NCI-H2196 treated with DMSO at 0.1 percent for 48 hours (cell line): ENCODE results near the gene ST3GAL2.

Experiments used
- DNase-seq: peaks from one replicate; lab custom pipeline; 2025; ENCODE audit not compliant: unreplicated experiment; lab: John Stamatoyannopoulos, UW

ST3GAL2 gene

GRCh38 chr16:70438969-70439862 lies at the start of gene ST3GAL2:
Gene ST3GAL2, minus strand, starts transcription at chr16:70439100. Its CDS starts 40,570 bp downstream, at chr16:70398530.
- DNase-seq: peak; percentile 56

- no peak for DNase-seq
Observed at GRCh38 chr16:70484867-70485266, 46.0 kb upstream of the ST3GAL2 start.

GRCh38 chr16:70483426-70483825 lies 44.5 kb upstream of the ST3GAL2 start:
- no peak for DNase-seq

GRCh38 chr16:70482624-70483023 lies 43.7 kb upstream of the ST3GAL2 start:
- DNase-seq: no peak

GRCh38 chr16:70481929-70482536 lies 43.1 kb upstream of the ST3GAL2 start:
- no peak for DNase-seq

GRCh38 chr16:70480127-70481105 lies 41.5 kb upstream of the ST3GAL2 start:
- DNase-seq: no peak

- DNase-seq: no peak
Observed at GRCh38 chr16:70478912-70479341, 40.0 kb upstream of the ST3GAL2 start.

- DNase-seq: no peak
Observed at GRCh38 chr16:70478169-70478568, 39.3 kb upstream of the ST3GAL2 start.

GRCh38 chr16:70476272-70477020 lies 37.5 kb upstream of the ST3GAL2 start:
- no peak for DNase-seq

- no peak for DNase-seq
Observed at GRCh38 chr16:70475054-70475871, 36.4 kb upstream of the ST3GAL2 start.

GRCh38 chr16:70474320-70475053 lies 35.6 kb upstream of the ST3GAL2 start:
- DNase-seq: no peak

- no peak for DNase-seq
Observed at GRCh38 chr16:70473446-70474319, 34.8 kb upstream of the ST3GAL2 start.

GRCh38 chr16:70472786-70473433 lies 34.0 kb upstream of the ST3GAL2 start:
- DNase-seq: no peak

- no peak for DNase-seq
Observed at GRCh38 chr16:70470927-70471341, 32.0 kb upstream of the ST3GAL2 start.

GRCh38 chr16:70470141-70470926 lies 31.4 kb upstream of the ST3GAL2 start:
- DNase-seq: no peak

GRCh38 chr16:70468776-70469525 lies 30.1 kb upstream of the ST3GAL2 start:
- no peak for DNase-seq
